GM18868 (cell line): ENCODE results near the gene WFS1.

Source experiments
- ATAC-seq: cut with Tn5 transposase; IDR thresholded peaks from one replicate; pipeline ENCODE4 v1.9.1; 2021; ENCODE audit warnings: mild to moderate bottlenecking, moderate library complexity; ENCODE audit not compliant: unreplicated experiment

Gene WFS1

DNA sequence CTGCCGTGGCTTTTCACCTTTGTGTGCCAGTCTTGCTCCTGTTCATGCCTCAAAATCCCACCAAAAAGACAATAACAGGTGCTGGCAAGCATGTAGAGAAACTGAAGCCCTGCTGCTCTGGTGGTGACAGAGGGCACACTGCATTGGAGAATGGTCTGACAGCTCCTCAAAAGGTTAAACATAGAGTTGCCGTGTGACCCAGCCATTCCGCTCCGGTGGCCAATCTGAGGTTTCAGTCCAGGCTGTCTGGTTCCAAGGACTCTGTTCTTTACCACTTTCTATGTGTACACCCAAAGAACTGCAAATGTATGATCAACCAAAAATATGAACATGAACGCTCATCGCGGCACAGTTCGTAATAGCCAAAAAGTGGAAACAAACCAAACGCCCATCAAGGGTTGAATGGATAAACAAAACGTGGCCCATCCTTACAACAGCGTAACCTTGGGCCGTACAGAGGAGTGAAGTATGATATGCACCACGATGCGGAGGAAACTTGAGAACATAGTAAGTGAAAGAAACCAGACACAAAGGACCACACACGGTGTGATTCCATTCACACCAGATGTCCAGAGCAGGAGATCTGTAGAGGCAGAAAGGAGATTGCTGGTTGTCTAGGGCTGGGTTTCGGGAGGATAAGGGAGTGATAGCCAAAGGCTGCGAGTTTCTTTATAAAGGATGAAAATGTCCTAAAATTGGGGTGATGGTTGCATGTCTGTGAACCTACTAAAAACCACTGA is 33.6 kb upstream of the WFS1 start:
- ATAC-seq, result no peak

- ATAC-seq, result no peak
These were observed 32.7 kb upstream of the WFS1 start for GRCh38 chr4:6236816-6237390.

- no peak for ATAC-seq
These were observed 30.2 kb upstream of the WFS1 start for GRCh38 chr4:6239486-6239885.

GRCh38 chr4:6239968-6240367 is 29.7 kb upstream of the WFS1 start:
- ATAC-seq, result no peak

DNA sequence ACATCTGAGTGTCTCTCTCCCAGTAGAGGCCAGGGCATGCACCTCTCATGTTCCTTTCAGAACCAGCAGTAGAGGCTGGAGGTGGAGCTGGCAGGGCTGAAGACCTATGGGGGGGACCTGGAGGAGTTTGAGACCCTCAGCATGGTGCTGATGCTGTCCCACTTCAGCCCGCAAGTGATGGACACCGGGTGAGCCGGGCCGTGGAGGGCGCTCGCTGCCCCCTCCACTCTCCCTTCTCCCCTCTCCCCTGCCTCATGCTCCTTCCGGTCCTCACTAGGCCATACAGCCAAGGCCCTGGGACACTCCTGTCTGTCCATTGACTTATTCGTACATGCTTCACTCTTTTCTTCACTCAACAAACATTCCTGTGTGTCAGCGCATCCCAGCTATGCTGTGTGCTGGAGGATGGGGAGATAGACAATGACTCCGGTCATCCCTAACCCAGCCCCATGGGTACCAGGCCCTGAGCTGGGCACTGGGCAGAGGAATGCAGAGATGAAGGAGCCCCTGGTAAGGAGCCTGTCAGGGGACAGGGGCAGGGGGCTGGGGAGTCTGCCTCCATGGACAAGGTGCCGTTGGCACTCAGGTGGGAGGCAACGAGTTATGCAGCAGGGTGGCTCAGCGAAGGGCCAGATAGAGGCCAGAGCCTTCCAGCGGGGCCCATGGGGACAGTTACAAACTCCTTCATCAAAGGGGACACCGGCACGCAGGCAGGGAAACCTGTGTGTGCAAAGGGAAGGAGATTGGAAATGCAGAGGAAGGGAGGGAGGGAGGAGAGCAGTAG is 28.4 kb upstream of the WFS1 start:
- no peak for ATAC-seq

DNA sequence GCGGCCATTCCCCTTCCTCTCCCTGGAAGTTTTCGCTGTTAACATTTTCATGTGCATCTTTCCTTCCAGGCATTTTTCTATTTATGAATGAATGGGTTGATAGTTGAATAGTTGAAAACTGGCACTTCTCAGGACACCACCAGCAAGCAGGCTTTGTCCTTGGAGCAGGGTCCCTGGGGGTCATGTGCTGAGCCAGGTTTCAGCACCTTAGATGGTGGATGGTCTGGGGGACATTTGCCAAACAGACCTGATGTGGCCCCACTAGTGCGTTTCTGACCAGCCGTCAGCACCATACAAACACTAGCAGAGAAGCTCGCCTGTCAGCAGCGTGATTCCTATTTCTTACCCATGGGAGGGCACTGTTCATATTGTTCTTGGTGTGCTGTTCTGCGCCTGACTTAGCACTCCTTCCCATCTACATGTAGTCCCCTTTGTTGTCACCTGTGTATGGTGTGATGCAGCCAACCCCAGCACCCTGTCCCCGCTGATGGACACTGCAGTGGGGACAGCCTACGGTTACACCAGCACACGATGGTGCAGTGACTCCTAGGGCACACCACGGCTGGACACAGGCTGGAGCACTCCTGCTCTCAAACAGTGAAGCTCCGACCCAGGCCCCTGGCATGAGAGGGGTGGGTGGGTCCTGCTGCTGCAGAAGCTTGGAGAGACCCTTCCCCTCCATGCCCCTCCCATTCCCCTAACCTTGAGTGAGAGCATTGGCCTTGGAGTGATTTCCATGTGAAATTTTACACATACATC is 27.2 kb upstream of the WFS1 start:
- ATAC-seq, result no peak

- no peak for ATAC-seq
These were observed 24.1 kb upstream of the WFS1 start for GRCh38 chr4:6245246-6246169.

- no peak for ATAC-seq
These were observed 23.4 kb upstream of the WFS1 start for GRCh38 chr4:6246170-6246634.

DNA sequence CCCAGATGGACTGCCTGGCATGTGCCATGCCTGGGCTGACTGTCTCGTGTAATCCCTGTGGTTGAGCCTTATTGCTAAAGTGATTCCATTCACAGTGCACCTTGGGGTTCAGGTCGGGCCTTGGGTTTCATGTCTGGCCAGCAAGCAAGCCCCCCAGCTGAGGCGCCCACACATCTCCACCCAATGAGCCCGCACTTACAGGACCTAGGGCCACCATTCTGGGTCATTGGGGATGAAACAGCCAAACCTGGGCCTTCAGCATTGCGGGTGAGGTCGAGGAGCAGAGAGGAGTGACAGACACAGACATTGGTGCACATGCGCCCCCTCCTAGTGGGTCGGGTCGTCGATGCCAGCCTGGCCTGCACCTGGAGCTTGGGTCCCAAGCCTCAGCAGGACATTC is 21.3 kb upstream of the WFS1 start:
- ATAC-seq, result no peak

GRCh38 chr4:6250235-6250983 is 19.2 kb upstream of the WFS1 start:
- no peak for ATAC-seq

DNA sequence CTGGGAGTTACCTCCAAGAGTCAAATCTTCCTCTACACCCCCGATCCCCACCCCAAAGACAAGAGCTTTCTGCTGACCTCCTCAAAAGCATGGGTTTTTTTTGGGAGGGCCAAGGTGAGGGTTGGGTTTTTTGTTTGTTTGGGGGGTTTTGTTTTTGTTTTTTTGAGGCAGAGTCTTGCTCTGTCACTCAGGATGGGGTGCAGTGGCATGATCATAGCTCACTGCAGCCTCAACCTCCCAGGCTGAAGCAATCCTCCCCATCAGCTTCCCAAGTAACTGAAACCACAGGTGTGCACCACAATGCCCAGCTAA is 18.7 kb upstream of the WFS1 start:
- no peak for ATAC-seq

- no peak for ATAC-seq
These were observed 18.3 kb upstream of the WFS1 start for GRCh38 chr4:6251365-6251764.

- no peak for ATAC-seq
These were observed 17.6 kb upstream of the WFS1 start for GRCh38 chr4:6252051-6252450.

DNA sequence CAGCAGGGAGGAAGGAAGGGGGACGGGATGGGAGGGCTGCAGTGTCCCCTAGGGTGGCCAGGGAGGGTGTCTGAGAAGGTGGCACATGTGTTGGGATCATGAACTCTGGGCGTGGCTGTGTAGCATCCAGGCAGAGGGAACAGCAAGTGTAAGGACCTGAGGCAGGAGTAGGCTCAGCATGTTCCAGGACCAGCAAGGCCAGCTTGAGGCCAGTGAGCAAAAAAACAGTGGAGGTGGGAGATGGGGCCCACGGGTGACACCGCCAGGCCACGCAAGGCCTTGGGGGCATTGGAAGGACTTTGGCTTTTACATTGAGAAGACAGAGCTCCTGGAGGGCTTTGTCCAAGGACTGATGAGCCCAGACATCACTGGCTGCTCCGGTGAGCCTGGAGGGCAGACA is 16.5 kb upstream of the WFS1 start:
- no peak for ATAC-seq

GRCh38 chr4:6253961-6254360 is 15.7 kb upstream of the WFS1 start:
- ATAC-seq, result no peak

GRCh38 chr4:6256141-6256540 is 13.5 kb upstream of the WFS1 start:
- no peak for ATAC-seq

GRCh38 chr4:6257247-6258025 is 12.2 kb upstream of the WFS1 start:
- peak; percentile 55 for ATAC-seq

DNA sequence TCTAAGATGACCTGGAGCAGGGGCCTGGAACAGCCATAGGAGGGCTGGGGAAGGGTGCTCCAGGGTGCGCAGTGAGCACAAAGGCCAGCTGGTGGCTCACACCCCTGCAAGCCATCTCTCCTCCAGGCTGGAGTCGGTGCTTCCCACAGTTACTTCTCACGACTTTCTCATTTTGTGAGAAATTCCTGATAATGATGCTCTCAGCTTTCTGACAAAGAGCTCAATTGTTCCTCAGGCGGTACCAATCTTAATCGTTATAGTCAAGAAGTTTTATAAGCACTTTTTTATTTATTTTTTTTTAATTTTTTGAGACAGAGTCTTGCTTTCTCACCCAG is 11.7 kb upstream of the WFS1 start:
- no peak for ATAC-seq

DNA sequence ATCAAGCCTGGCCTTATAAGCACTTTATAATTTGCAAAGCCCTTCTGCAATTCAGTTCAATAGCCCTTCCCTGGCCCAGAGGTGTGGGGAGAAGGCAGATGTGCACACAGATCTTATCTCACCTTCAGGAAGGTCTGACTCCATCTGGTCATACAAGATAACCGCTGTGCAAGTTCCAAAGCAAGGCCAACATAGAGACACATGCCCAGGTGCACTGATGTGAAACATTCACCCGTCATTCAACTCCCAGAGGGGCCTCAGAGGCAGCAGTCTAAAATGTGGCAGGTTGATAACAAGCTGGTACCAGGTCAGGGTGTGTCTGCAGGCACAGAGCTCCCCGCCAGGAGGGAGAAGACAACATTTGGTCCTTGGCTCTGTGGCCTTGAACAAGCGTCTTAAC is 10.9 kb upstream of the WFS1 start:
- ATAC-seq, result peak; percentile 71
